Islet precursor cell (in vitro differentiated cells): Measurements from ENCODE around the gene RNF34.

Source experiments
- DNase-seq: peaks from one replicate; pipeline ENCODE4 v3.0.0-alpha.2; 2018

RNF34 gene

GRCh38 chr12:121390856-121391255 is 9.1 kb upstream of the RNF34 start:
- no peak for DNase-seq

DNA sequence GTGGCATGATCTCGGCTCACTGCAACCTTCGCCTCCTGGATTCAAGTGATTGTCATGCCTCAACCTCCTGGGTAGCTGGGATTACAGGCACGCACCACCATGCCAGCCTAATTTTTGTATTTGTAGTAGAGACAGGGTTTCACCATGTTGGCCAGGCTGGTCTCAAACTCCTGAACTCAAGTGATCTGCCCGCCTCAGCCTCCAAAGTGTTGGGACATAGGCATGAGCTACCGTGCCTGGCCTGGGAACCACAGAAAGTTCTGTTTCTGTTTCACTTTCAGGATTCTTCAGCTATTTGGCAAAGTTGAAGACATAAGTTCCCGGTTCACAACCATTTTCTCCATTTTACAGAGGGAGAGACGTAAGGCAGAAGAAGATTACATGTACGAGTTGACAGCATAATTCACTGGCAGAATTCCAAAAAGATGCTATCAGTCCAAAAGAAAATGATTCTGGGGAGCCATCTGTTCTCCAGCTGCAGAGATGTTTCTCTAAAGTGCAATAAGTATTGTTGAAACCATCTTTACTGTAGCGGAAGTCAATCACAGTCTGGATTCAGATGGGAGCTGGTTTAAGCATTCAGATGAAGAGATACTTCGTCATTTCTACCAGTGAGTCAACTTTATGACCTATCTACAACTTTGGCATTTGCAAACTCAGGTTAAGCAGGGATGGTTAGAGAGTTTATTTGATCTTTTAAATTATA is 8.1 kb upstream of the RNF34 start:
- no peak for DNase-seq

DNA sequence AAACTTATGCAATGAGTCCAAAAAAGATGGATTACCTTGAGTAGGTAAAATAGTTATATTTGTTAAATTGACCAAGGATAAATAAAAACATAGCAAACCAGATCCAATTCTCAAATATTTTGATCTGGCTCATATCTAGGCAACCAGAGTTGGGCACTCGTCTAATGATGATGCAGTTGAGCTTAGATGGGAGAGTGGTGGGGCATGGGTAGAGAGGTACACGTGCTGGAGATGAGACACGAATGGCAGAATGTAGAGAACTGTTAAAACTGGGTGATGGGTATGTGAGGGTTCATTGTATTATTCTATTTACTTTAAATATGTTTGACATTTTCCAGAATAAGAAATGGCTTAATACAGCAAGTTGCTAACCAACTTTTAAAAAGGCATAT is 7.6 kb upstream of the RNF34 start:
- DNase-seq: no peak

- DNase-seq: no peak
Observed at GRCh38 chr12:121397521-121397920, 2.4 kb upstream of the RNF34 start.

GRCh38 chr12:121398355-121398754 is 1.6 kb upstream of the RNF34 start:
- no peak for DNase-seq

DNA sequence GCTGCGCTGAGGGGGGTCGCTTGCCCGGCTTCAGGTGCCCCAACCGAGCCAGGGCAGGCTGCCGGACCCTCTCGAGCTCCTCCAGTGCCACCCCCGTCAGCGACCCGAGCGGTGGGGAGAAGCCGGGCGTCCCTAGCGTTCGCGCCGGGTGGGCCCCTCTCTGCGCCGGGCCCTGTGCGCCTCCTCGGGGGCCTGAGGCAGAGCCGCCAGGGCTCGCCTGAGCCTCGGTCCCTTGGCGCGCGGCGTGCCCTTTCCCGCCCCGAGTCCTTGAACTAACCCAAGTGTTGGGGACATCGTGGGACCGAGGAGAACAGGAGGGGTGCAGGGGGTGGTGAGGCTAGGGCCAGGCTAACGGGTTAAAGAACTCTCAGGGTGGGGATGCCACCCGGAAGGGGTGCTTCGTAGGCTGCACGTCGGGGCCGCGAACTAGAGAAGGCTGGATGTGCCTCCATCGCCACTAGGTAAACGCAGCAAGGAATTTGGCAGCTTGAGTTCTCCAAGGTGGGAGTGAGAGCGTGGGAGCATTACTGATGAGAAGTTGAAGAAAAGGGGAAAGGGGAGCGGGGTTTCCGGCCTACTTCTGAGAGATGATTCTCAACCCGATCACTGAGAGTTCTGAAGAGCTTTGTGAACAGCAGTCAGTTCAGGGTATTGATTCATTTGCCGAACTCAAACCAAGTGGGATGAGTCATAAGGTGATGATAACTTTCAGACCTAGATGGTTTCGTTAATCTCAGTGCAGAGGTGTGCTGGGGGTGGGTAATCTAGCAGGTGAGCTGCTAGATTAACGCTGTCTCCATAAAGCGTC is 618 bp downstream of the RNF34 start:
- peak; percentile 78 for DNase-seq

GRCh38 chr12:121403721-121404120 is 3.8 kb downstream of the RNF34 start:
- DNase-seq: no peak

DNA sequence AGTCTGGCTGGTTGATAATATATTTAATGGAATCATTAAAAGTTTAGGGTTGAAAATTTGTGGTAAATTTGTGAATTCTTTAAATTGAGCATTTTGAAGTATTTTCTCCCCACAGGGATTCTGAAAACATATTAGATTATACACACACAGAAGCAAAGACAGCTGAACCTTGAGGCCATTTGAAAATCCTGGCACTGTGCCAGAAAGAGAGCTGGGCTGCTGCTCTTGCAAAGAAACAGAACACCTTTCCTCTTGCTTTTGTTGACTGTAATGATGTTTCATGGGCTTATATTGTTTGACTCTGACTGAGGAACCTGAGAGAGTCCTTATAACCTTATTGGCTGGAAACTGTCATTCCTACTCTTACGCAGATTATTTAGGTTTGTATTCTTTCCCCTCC is 4.8 kb downstream of the RNF34 start:
- no peak for DNase-seq

DNA sequence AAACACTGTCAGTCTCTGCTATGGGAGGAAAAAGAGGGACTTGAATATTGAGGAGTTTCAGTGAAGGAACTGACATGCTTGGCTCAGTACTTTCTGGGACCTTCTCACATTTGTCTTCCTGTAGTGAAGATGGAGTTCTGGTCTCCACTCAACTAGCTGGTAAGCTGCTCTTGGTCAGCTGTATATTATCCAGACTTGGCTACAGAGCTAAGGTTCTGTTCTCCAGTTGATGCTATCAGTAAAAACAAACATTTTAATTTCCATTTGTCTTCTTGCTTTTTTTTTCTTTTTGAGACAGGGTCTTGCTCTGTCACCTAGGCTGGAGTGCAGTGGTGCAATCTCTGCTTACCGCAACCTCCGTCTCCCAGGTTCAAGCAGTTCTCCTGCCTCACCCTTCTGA is 5.3 kb downstream of the RNF34 start:
- DNase-seq: no peak

DNA sequence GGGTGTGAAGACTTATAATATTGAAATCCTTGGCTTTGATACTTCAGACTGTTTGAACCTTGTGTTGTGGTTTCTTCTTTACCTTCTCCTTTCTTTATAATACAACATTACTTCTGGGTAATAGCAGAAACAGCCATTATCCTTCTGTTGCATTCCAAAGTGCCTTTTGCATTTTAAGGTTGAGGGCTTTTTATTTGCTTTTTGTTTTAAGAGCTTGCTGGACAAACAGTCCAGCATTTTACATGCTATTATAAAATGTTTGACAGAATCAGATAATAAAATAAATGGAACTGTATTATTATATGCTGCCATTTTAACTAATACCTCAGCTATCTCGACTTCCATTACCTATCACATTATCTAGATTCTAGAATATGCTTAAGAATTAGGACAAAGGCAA is 14.0 kb downstream of the RNF34 start:
- DNase-seq: no peak

GRCh38 chr12:121417847-121418246 is 17.9 kb downstream of the RNF34 start:
- DNase-seq: no peak

- no peak for DNase-seq
Observed at GRCh38 chr12:121420109-121420508, 20.2 kb downstream of the RNF34 start.

DNA sequence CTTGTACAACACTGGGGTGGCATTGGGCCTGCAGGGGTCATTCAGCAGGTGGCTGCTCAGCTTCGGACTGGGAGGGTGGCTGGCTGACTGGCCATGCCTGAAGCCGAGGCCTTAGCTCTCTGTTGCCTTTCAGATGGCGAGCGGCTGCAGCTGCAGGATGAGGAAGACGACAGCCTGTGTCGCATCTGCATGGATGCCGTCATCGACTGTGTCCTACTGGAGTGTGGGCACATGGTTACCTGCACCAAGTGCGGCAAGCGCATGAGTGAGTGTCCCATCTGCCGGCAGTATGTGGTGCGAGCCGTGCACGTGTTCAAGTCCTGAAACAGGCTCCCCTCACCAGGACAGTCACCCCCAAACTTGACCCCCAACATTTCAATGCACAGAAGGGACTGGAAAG is 23.3 kb downstream of the RNF34 start:
- DNase-seq: no peak

- no peak for DNase-seq
Observed at GRCh38 chr12:121423682-121424623, 24.0 kb downstream of the RNF34 start.

- DNase-seq: no peak
Observed at GRCh38 chr12:121424624-121424975, 24.7 kb downstream of the RNF34 start.

DNA sequence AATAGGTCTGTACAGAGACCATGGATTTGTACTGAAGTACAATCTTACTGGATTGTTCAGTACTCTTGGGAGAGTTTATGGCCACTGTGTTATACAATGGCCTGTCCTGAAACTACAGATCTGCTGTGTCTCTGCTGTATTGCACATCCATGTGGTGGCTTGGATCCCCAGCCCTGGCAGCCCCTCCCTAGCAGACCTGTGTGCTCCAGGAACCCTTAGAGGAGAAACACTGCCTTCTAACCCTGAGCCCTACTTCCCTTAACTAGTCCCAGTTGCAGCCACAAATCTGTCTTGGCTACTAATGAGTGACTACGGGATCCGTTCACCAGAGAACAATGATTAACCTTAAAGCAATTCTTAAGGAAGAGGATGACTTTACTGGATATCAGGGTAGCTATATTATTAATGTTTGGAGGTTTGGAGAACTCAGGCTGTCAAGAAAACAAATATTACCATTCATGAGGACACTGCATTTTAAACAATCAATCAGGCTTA is 27.7 kb downstream of the RNF34 start:
- no peak for DNase-seq

DNA sequence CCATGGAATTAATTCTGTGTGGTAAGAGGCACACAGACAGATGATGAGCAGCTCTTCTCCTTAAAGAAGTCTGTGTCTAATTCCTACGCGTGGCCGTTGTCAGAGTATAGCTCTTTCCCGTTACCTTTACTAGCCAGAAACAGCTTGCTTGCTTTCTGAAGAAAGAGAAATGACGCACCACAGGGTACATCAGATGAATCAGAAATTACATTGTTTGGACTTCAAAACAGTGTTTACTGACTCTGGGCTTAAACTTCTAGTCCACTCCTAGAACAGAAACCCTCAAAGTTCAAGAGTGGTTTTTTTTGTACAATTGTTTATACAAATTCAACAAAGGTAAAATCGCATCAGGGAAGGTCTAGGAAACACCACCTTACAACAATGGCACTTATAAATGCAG is 29.0 kb downstream of the RNF34 start:
- no peak for DNase-seq

DNA sequence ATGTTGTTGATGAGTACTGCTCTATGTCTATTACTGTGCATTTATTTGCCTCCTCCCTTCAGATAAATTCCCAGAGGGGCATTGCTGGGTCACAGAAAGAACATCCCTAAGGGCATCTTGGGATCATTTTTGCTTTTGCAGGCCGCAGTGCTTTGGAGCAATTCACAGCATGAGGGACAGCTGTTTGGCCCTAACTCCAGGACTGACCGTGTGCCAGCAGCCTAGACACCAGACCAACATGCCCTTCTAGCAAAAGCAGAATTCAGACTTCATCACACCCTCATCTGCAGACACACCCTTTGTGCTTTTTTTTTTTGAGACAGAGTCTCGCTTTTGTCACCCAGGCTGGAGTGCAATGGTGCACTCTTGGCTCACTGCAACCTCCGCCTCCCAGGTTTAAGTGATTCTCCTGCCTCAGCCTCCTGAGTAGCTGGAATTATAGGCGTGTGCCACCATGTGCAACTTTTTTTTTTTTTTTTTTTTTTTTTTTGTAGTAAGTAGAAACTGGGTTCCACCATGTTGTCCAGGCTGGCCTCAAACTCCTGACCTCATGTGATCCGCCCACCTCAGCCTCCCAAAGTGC is 31.0 kb downstream of the RNF34 start:
- no peak for DNase-seq

DNA sequence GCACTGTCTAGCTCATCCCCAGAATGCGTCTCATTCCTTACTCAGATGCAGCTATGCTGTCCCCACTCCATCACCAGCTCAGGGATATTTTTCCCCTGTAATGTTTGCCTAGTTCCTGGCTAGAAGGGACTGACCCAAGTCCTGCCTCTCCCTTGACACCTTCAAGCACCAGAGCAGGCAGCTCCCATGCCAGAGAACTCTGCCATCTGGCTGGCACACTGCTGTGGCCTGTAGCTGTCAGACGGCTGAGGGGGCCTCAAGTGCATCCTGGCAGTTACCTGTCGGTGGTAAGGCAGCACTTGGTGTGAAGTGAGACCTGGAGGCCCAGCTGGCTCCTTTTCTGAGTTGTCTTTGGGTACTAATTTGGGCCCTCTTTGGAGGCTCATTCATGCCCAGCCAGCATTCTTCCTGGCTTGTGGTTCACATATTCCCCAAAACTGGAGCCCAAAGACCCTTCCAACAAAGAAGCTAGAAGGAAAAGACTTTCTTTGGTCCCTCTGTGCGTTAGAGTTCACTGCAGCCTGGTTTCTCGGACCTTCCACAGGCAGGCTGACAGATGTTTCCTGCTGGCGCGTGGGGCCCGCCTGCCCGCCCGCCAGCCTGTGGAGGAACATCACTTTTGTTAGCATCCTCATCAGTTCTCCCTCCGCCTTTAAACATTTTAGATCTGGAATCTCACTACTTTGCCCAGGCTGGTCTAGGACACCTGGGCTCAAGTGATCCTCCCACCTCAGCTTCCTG is 33.0 kb downstream of the RNF34 start:
- DNase-seq: no peak

GRCh38 chr12:121436706-121437105 is 36.8 kb downstream of the RNF34 start:
- DNase-seq: no peak

DNA sequence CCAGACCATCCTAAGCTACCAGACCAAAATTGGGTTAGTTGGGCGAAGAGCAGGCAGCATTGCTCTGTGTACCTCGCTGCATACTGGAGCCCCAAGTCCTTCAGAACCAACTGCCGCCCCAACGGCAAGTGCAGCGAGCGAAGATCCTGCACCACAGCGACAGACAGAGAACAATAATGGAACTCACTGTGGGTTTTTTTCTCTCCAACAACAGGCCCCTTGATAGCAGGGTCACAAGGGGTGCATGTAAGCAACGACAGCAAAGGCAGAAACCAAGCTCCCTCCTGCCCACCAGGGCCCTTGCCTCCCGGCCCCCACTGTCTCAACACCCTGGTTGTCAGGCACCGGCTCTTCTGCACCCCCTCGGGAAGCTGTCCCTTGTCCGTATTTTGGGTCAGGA is 39.0 kb downstream of the RNF34 start:
- DNase-seq: no peak

GRCh38 chr12:121439715-121440114 is 39.8 kb downstream of the RNF34 start:
- no peak for DNase-seq
